CD4-positive, alpha-beta memory T cell (primary cell): ENCODE measurements around the gene SNX3. TPM values are rescaled to one million over a fixed set of nuclear protein-coding genes. Genes with fewer than 3 reads are reported as not detected.
"Not testable (repeated sequence)": the region's sequence is repeated elsewhere in the genome, so short reads cannot be mapped to it uniquely, and the experiment has no call there.

Source experiments
- CTCF ChIA-PET: fragments of 350-600 bp; sonication (Branson Sonifier 250); formaldehyde crosslinking; loops from one replicate; lab custom pipeline; 2021; ENCODE audit warnings: inconsistent platforms; ENCODE audit not compliant: partially characterized antibody; lab: Charles Lee
- POLR2A ChIA-PET: fragments of 350-600 bp; sonication (Branson Sonifier 250); formaldehyde crosslinking; loops from one replicate; lab custom pipeline; 2021; ENCODE audit not compliant: partially characterized antibody; lab: Charles Lee
- DNase-seq, 5 donors: peaks; one replicate each; pipeline versions ENCODE4 v3.0.0 to v3.0.0-alpha.2; 2020 to 2022; ENCODE audit warnings: mixed read lengths in 1 of 5
- H3K27ac ChIP-seq: one replicate; pipeline ENCODE4 v1.7.0; 2013; ENCODE audit warnings: low read depth, low read length
- H3K27me3 ChIP-seq: 2 replicates; pipeline ENCODE4 v1.7.0; 2013; ENCODE audit warnings: mild to moderate bottlenecking, low read length, moderate library complexity; ENCODE audit not compliant: insufficient read depth
- H3K36me3 ChIP-seq: 2 replicates; pipeline ENCODE4 v1.7.0; 2013; ENCODE audit warnings: mild to moderate bottlenecking, low read length, moderate library complexity; ENCODE audit not compliant: insufficient read depth
- H3K4me1 ChIP-seq: 2 replicates; pipeline ENCODE4 v1.7.0; 2013; ENCODE audit warnings: mild to moderate bottlenecking, low read length, moderate library complexity; ENCODE audit not compliant: insufficient read depth
- H3K4me3 ChIP-seq, 2 donors: one replicate each; pipeline ENCODE4 v1.7.0; 2013; ENCODE audit warnings: low read length in 2 of 2, mild to moderate bottlenecking in 1 of 2
- H3K9me3 ChIP-seq, 2 donors: one replicate each; pipeline ENCODE4 v1.7.0; 2013; ENCODE audit warnings: low read length in 2 of 2, control low read depth in 1 of 2; ENCODE audit not compliant: control insufficient read depth in 1 of 2
- H3K27ac Mint-ChIP-seq, 7 donors: one replicate each; pipeline ENCODE4 v1.8.0; 2020 to 2021; ENCODE audit warnings: mixed read lengths in 7 of 7, mild to moderate bottlenecking in 6 of 7, inconsistent platforms in 3 of 7, moderate library complexity in 3 of 7
- H3K27me3 Mint-ChIP-seq, 2 donors: one replicate each; pipeline ENCODE4 v1.8.0; 2020 to 2021; ENCODE audit warnings: mixed read lengths in 2 of 2
- H3K36me3 Mint-ChIP-seq, 2 donors: one replicate each; pipeline ENCODE4 v1.8.0; 2020 to 2021; ENCODE audit warnings: mixed read lengths in 2 of 2, inconsistent platforms in 1 of 2, mild to moderate bottlenecking in 1 of 2
- H3K4me1 Mint-ChIP-seq, 4 donors: one replicate each; pipeline ENCODE4 v1.8.0; 2020 to 2021; ENCODE audit warnings: mixed read lengths in 4 of 4, mild to moderate bottlenecking in 1 of 4
- H3K4me3 Mint-ChIP-seq, 8 donors: one replicate each; pipeline ENCODE4 v1.8.0; 2020 to 2021; ENCODE audit warnings: mixed read lengths in 8 of 8, mild to moderate bottlenecking in 7 of 8, moderate library complexity in 6 of 8, inconsistent platforms in 3 of 8
- H3K9me3 Mint-ChIP-seq, 8 donors: one replicate each; pipeline ENCODE4 v1.8.0; 2020 to 2021; ENCODE audit warnings: mixed read lengths in 8 of 8, mild to moderate bottlenecking in 5 of 8, inconsistent platforms in 3 of 8, moderate library complexity in 1 of 8
- intact Hi-C: fragments of 100-400 bp; cut with micrococcal nuclease; formaldehyde crosslinking; loops from one replicate; pipeline ENCODE4 v1.15.1; 2023
- polyA plus RNA-seq, 2 donors: library from polyadenylated mRNA; unstranded; fragments of 300-500 nt; fragmentation: Illumina TruSeq; gene quantifications; one replicate each; pipeline ENCODE4 v1.2.3, GENCODE V29; 2021
- total RNA-seq, 2 experiments: library from RNA; stranded (reverse); gene quantifications; one replicate each; pipeline ENCODE4 v1.2.3, GENCODE V29; 2021

Gene SNX3
- total and polyA plus RNA-seq, 4 experiments from 2014 or later, result 65.9 to 261 (median 127) TPM

- ChIA-PET POLR2A (interaction anchor here (1.0 kb wide), 1 partner anchor 26 kb away, joined by 4 read pairs; the partner anchor contains the start of gene SNX3), CTCF (no interaction called here)
- H3K4me1 ChIP-seq, result no peaks in the 10 kb centered on the region
- no peaks in the 10 kb centered on the region for H3K9me3 Mint-ChIP-seq
- H3K27ac Mint-ChIP-seq, result peak overlapping the region in 1 of 7 donors; percentile 21
- no peak overlapping the region for H3K4me3 Mint-ChIP-seq
- H3K36me3 ChIP-seq, result no peaks in the 10 kb centered on the region
- H3K27me3 Mint-ChIP-seq, result no peaks in the 10 kb centered on the region
- no peaks in the 10 kb centered on the region for H3K9me3 ChIP-seq
- intact Hi-C loops, result no loop called here
- no peak overlapping the region for H3K27ac ChIP-seq
- no peaks in the 10 kb centered on the region for H3K27me3 ChIP-seq
- no peak overlapping the region for H3K4me3 ChIP-seq
- no peaks in the 10 kb centered on the region for H3K36me3 Mint-ChIP-seq
- H3K4me1 Mint-ChIP-seq, result peaks cover 0 to 3% (median 1%) of the 10 kb centered on the region in 4 donors
- no peak for DNase-seq
These were observed 26.5 kb upstream of the SNX3 start for GRCh38 chr6:108287373-108287772.

GRCh38 chr6:108286366-108286765 is 25.5 kb upstream of the SNX3 start:
- Histone ChIP-seq H3K4me3 (no peak overlapping the region), H3K9me3 (no peaks in the 10 kb centered on the region), H3K36me3 (no peaks in the 10 kb centered on the region), H3K27ac (no peak overlapping the region), H3K27me3 (no peaks in the 10 kb centered on the region), H3K4me1 (no peaks in the 10 kb centered on the region)
- Mint-ChIP-seq H3K36me3 (no peaks in the 10 kb centered on the region), H3K4me3 (no peak overlapping the region), H3K27me3 (no peaks in the 10 kb centered on the region), H3K4me1 (peaks cover 0 to 3% (median 1%) of the 10 kb centered on the region in 4 donors), H3K27ac (no peak overlapping the region), H3K9me3 (no peaks in the 10 kb centered on the region)
- ChIA-PET CTCF (no interaction called here), POLR2A (no interaction called here)
- no peak for DNase-seq
- intact Hi-C loops, result no loop called here

DNA sequence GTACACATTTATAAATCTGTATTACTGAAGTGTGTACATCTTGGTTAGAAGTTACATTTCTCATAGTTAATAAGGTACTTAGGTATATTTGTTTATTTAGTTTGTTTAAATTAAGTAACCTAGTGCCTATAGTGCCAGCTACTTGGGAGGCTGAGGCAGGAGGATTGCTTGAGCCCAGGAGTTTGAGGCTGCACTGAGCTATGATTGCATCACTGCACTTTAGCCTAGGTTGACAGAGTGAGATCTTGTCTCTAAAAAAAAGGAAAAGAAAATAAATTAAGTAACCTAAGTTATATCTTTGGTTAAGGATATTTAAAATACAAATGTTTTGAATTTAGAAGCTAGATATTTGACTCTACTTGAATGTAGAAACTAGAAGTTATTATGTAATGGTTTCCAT is 24.5 kb upstream of the SNX3 start:
- ChIA-PET CTCF (interaction anchor here (1.1 kb wide), 1 partner anchor 22 kb away, joined by 3 read pairs; no protein-coding TSS in a partner anchor), POLR2A (no interaction called here)
- no peak for DNase-seq
- Histone ChIP-seq H3K9me3 (no peaks in the 10 kb centered on the region), H3K4me3 (no peak overlapping the region), H3K27me3 (no peaks in the 10 kb centered on the region), H3K36me3 (no peaks in the 10 kb centered on the region), H3K27ac (no peak overlapping the region), H3K4me1 (no peaks in the 10 kb centered on the region)
- Mint-ChIP-seq H3K27me3 (no peaks in the 10 kb centered on the region), H3K36me3 (no peaks in the 10 kb centered on the region), H3K9me3 (no peaks in the 10 kb centered on the region), H3K4me3 (no peak overlapping the region), H3K4me1 (peaks cover 0 to 3% (median 1%) of the 10 kb centered on the region in 4 donors), H3K27ac (no peak overlapping the region)
- intact Hi-C loops, result no loop called here

DNA sequence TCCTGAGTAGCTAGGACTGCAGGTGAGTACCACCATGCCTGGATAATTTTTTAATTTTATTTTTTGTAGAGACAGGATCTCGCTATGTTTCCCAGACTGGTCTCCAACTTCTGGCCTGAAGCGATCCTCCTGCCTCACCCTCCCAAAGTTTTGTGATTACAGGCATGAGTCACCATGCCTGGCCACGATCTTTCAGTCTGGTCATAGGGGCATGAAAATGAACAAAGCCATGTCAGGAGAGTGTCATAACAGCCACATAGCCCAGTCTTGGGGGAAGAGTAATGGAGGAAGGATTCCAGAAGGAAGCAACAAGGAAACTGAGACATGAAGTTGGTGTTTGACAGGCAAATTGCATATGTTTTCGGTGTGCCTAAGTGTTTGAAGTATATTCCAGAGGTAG is 17.0 kb upstream of the SNX3 start:
- no peaks in the 10 kb centered on the region for H3K36me3 Mint-ChIP-seq
- ChIA-PET POLR2A (no interaction called here), CTCF (no interaction called here)
- no peak overlapping the region for H3K27ac Mint-ChIP-seq
- intact Hi-C loops, result no loop called here
- DNase-seq, result no peak
- H3K27me3 Mint-ChIP-seq, result peaks cover 0 to 2% of the 10 kb centered on the region in 2 donors
- Histone ChIP-seq H3K36me3 (no peaks in the 10 kb centered on the region), H3K4me3 (no peak overlapping the region), H3K27me3 (no peaks in the 10 kb centered on the region), H3K27ac (no peak overlapping the region), H3K9me3 (no peaks in the 10 kb centered on the region), H3K4me1 (no peaks in the 10 kb centered on the region)
- H3K4me3 Mint-ChIP-seq, result no peak overlapping the region
- H3K4me1 Mint-ChIP-seq, result no peaks in the 10 kb centered on the region
- H3K9me3 Mint-ChIP-seq, result no peaks in the 10 kb centered on the region

DNA sequence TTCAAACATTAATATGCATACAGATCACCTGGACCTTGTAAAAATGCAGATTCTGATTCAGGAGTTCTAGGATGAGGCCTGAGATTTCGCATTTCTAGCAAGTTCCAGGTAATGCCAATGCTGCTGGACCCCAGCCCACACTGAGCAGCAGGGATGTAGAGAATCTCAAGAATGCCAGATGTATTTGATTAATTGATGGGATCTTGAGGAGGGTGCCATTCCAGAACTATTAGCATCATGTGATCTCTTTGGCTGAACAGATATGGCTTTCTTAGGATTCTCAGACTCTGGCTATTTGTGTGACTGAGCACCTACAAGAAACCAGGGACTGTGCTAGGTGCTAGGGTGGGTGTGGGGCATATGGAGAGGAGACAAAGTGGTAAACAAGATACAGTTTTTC is 16.5 kb upstream of the SNX3 start:
- no peak overlapping the region for H3K27ac ChIP-seq
- H3K9me3 Mint-ChIP-seq, result no peaks in the 10 kb centered on the region
- no peak overlapping the region for H3K4me3 Mint-ChIP-seq
- DNase-seq, result no peak
- H3K27me3 ChIP-seq, result no peaks in the 10 kb centered on the region
- H3K4me1 ChIP-seq, result no peaks in the 10 kb centered on the region
- H3K4me1 Mint-ChIP-seq, result no peaks in the 10 kb centered on the region
- H3K4me3 ChIP-seq, result no peak overlapping the region
- no peaks in the 10 kb centered on the region for H3K36me3 ChIP-seq
- no peaks in the 10 kb centered on the region for H3K36me3 Mint-ChIP-seq
- no peaks in the 10 kb centered on the region for H3K9me3 ChIP-seq
- ChIA-PET CTCF (no interaction called here), POLR2A (no interaction called here)
- peaks cover 0 to 4% of the 10 kb centered on the region in 2 donors for H3K27me3 Mint-ChIP-seq
- intact Hi-C loops, result no loop called here
- no peak overlapping the region for H3K27ac Mint-ChIP-seq

GRCh38 chr6:108275976-108276375 is 15.1 kb upstream of the SNX3 start:
- Mint-ChIP-seq H3K9me3 (no peaks in the 10 kb centered on the region), H3K4me1 (no peaks in the 10 kb centered on the region), H3K36me3 (no peaks in the 10 kb centered on the region), H3K27me3 (peaks cover 0 to 4% of the 10 kb centered on the region in 2 donors), H3K27ac (no peak overlapping the region), H3K4me3 (no peak overlapping the region)
- no peak overlapping the region for H3K4me3 ChIP-seq
- H3K27me3 ChIP-seq, result no peaks in the 10 kb centered on the region
- no peak for DNase-seq
- POLR2A ChIA-PET, result no interaction called here
- no peaks in the 10 kb centered on the region for H3K9me3 ChIP-seq
- no peaks in the 10 kb centered on the region for H3K4me1 ChIP-seq
- H3K36me3 ChIP-seq, result no peaks in the 10 kb centered on the region
- intact Hi-C loops, result no loop called here
- H3K27ac ChIP-seq, result no peak overlapping the region
- CTCF ChIA-PET, result interaction anchor here (0.5 kb wide), 1 partner anchor 21 kb away, joined by 5 read pairs; no protein-coding TSS in a partner anchor

DNA sequence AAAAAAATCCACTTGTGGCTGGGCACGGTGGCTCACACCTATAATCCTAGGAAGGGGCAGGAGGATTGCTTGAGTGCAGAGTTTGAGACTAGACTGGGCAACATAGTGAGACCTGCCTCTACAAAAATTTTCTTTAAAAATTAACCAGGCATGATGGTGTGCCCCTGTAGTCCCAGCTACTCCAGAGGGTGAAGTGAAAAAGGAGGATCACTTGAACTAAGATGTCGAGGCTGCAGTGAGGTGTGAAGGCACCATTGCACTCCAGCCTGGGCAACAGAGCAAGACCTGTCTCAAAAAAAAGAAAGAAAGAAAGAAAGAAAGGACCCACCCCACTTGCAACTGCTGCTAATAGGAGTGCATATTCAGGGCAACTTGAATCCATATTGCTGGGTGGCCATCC is 13.7 kb upstream of the SNX3 start:
- CTCF ChIA-PET, result no interaction called here
- Histone ChIP-seq H3K9me3 (no peaks in the 10 kb centered on the region), H3K27me3 (no peaks in the 10 kb centered on the region), H3K4me3 (no peak overlapping the region), H3K36me3 (no peaks in the 10 kb centered on the region), H3K27ac (no peak overlapping the region), H3K4me1 (no peaks in the 10 kb centered on the region)
- intact Hi-C loops, result no loop called here
- no peaks in the 10 kb centered on the region for H3K36me3 Mint-ChIP-seq
- no peak overlapping the region for H3K27ac Mint-ChIP-seq
- H3K9me3 Mint-ChIP-seq, result no peaks in the 10 kb centered on the region
- POLR2A ChIA-PET, result no interaction called here
- peaks cover 0 to 2% of the 10 kb centered on the region in 2 donors for H3K27me3 Mint-ChIP-seq
- no peaks in the 10 kb centered on the region for H3K4me1 Mint-ChIP-seq
- no peak overlapping the region for H3K4me3 Mint-ChIP-seq
- DNase-seq, result no peak

DNA sequence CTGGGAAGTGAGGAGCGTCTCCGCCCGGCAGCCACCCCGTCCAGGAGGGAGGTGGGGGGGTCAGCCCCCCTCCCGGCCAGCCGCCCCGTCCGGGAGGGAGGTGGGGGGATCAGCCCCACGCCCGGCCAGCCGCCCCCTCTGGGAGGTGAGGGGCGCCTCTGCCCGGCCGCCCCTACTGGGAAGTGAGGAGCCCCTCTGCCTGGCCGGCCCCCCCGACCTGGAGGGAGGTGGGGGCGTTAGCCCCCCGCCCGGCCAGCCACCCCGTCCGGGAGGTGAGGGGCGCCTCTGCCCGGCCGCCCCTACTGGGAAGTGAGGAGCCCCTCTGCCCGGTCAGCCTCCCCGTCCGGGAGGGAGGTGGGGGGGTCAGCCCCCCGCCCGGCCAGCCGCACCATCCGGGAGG is 9.1 kb upstream of the SNX3 start:
- CTCF ChIA-PET, H3K4me1 Mint-ChIP-seq, H3K36me3 ChIP-seq, H3K4me1 ChIP-seq, DNase-seq, H3K27ac ChIP-seq, H3K27me3 Mint-ChIP-seq, H3K9me3 ChIP-seq, H3K9me3 Mint-ChIP-seq, H3K4me3 ChIP-seq, H3K27ac Mint-ChIP-seq, H3K4me3 Mint-ChIP-seq, POLR2A ChIA-PET, H3K27me3 ChIP-seq, H3K36me3 Mint-ChIP-seq: not testable (repeated sequence)
- intact Hi-C loops, result loop anchor here (10.0 kb wide), 1 partner anchor 825 kb away; the partner anchor contains the start of genes CEP57L1 and SESN1
